A673 (cell line): ENCODE measurements around the gene CHD5. TPM values are rescaled to one million over a fixed set of nuclear protein-coding genes. Genes with fewer than 3 reads are reported as not detected.

Experiments
- BruUV-seq: library from RNA; stranded (reverse); fragments of 400-500 nt; replicated peaks from 2 replicates; lab custom pipeline; 2021; lab: Mats Ljungman, UMichigan
- CTCF ChIA-PET: fragments of 300-600 bp; sonication (Branson Sonifier 250); formaldehyde crosslinking; loops from one replicate; lab custom pipeline; 2022; ENCODE audit warnings: antibody characterized with exemption; lab: Charles Lee
- POLR2A ChIA-PET: fragments of 300-600 bp; sonication (Branson Sonifier 250); formaldehyde crosslinking; loops from one replicate; lab custom pipeline; 2022; ENCODE audit warnings: antibody characterized with exemption; ENCODE audit not compliant: low non-redundant PET; lab: Charles Lee
- DNase-seq: peaks from one replicate; pipeline ENCODE4 v3.0.0-alpha.2; 2015; ENCODE audit warnings: low spot score
- H3K27ac ChIP-seq: fragments of 200-600 bp; sonication (generic); 2 replicates; pipeline ENCODE4 v1.5.1; 2016; ENCODE audit warnings: mixed run types, low read depth, mild to moderate bottlenecking, mixed read lengths, antibody characterized with exemption, low read length; ENCODE audit not compliant: poor library complexity, severe bottlenecking
- H3K27me3 ChIP-seq: fragments of 200-600 bp; sonication (generic); replicated peaks from 2 replicates; pipeline ENCODE4 v1.6.1; 2017; ENCODE audit warnings: mixed run types, low read depth, mild to moderate bottlenecking, mixed read lengths, antibody characterized with exemption, low read length; ENCODE audit not compliant: insufficient read depth, poor library complexity
- H3K36me3 ChIP-seq: fragments of 200-600 bp; sonication (generic); 2 replicates; pipeline ENCODE4 v1.6.1; 2016; ENCODE audit warnings: mixed run types, mild to moderate bottlenecking, mixed read lengths, antibody characterized with exemption, low read length; ENCODE audit not compliant: insufficient read depth, poor library complexity, severe bottlenecking
- H3K4me1 ChIP-seq: fragments of 200-600 bp; sonication (generic); 2 replicates; pipeline ENCODE4 v1.6.1; 2017; ENCODE audit warnings: mixed run types, mild to moderate bottlenecking, mixed read lengths, antibody characterized with exemption, low read length; ENCODE audit not compliant: insufficient read depth, poor library complexity, severe bottlenecking
- H3K4me3 ChIP-seq: fragments of 200-600 bp; sonication (generic); 2 replicates; pipeline ENCODE4 v1.5.1; 2016; ENCODE audit warnings: low read depth, mixed run types, mild to moderate bottlenecking, mixed read lengths, low read length; ENCODE audit not compliant: poor library complexity, severe bottlenecking
- H3K9me3 ChIP-seq: fragments of 200-600 bp; sonication (generic); 2 replicates; pipeline ENCODE4 v1.6.1; 2016; ENCODE audit warnings: mixed run types, low read depth, mild to moderate bottlenecking, mixed read lengths, antibody characterized with exemption, low read length; ENCODE audit not compliant: poor library complexity, severe bottlenecking
- EZH2 ChIP-seq: fragments of 200-600 bp; sonication (generic); IDR thresholded peaks from 2 replicates; pipeline ENCODE4 v1.6.1; 2017; ENCODE audit warnings: borderline replicate concordance, low read depth, mild to moderate bottlenecking, mixed read lengths, antibody characterized with exemption, low read length; ENCODE audit not compliant: poor library complexity, severe bottlenecking
- intact Hi-C: fragments of 100-400 bp; cut with micrococcal nuclease; formaldehyde crosslinking; loops from one replicate; pipeline ENCODE4 v1.10.0; 2022; ENCODE audit not compliant: unreplicated experiment
- total RNA-seq: library from RNA; stranded (reverse); gene quantifications from 2 replicates; pipeline ENCODE4 v1.2.3, GENCODE V29; 2021
- TF ChIP-seq, protein P1 (sequence below): fragments of 300-800, 200-600 bp; sonication (generic); conservative IDR thresholded peaks from 2 replicates; pipeline ENCODE4 v1.5.1; 2017; ENCODE audit warnings: low read depth, mild to moderate bottlenecking, antibody characterized with exemption, low read length, moderate library complexity, mixed read lengths

CHD5 gene
- total RNA-seq, 1 experiment from 2014 or later, result 0.58 TPM

GRCh38 chr1:6206520-6206855 lies 26.4 kb upstream of the CHD5 start:
- H3K9me3 ChIP-seq, result no peaks in the 10 kb centered on the region
- POLR2A ChIA-PET, result interaction anchor here (0.5 kb wide), 1 partner anchor 8 kb away, joined by 9 read pairs; no protein-coding TSS in a partner anchor
- no TSS peak for BruUV-seq
- no peaks in the 10 kb centered on the region for H3K36me3 ChIP-seq
- peaks cover 21% of the 10 kb centered on the region for H3K4me1 ChIP-seq
- no peaks in the 10 kb centered on the region for H3K27me3 ChIP-seq
- CTCF ChIA-PET, result interaction anchor here (0.6 to 1.3 kb wide), 4 partner anchors 21 to 672 kb away, joined by 3 to 7 read pairs (median 4); no protein-coding TSS in a partner anchor
- no peak for DNase-seq
- peak overlapping the region; percentile 44 for H3K4me3 ChIP-seq
- TF ChIP-seq, protein P1, sequence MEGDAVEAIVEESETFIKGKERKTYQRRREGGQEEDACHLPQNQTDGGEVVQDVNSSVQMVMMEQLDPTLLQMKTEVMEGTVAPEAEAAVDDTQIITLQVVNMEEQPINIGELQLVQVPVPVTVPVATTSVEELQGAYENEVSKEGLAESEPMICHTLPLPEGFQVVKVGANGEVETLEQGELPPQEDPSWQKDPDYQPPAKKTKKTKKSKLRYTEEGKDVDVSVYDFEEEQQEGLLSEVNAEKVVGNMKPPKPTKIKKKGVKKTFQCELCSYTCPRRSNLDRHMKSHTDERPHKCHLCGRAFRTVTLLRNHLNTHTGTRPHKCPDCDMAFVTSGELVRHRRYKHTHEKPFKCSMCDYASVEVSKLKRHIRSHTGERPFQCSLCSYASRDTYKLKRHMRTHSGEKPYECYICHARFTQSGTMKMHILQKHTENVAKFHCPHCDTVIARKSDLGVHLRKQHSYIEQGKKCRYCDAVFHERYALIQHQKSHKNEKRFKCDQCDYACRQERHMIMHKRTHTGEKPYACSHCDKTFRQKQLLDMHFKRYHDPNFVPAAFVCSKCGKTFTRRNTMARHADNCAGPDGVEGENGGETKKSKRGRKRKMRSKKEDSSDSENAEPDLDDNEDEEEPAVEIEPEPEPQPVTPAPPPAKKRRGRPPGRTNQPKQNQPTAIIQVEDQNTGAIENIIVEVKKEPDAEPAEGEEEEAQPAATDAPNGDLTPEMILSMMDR, result no peak
- TF ChIP-seq EZH2, result no peak
- intact Hi-C loops, result no loop called here
- H3K27ac ChIP-seq, result no peak overlapping the region

- Histone ChIP-seq H3K4me3 (peak within 1 kb of the TSS; percentile 44), H3K27me3 (no peaks in the 10 kb centered on the region), H3K36me3 (no peaks in the 10 kb centered on the region), H3K27ac (no peak within 1 kb of the TSS), H3K4me1 (peaks cover 21% of the 10 kb centered on the region), H3K9me3 (no peaks in the 10 kb centered on the region)
- DNase-seq, result peak; percentile 61
- BruUV-seq, result no TSS peak
- ChIA-PET POLR2A (no interaction called here), CTCF (interaction anchor here (0.6 to 1.3 kb wide), 3 partner anchors 20 to 274 kb away, joined by 3 to 7 read pairs (median 4); no protein-coding TSS in a partner anchor)
- TF ChIP-seq EZH2, result no peak
- TF ChIP-seq, protein P1, result no peak
- intact Hi-C loops, result no loop called here
These were observed 25.9 kb upstream of the CHD5 start, which contains the start of gene RNF207 for GRCh38 chr1:6205849-6206519. RNF207 (plus strand) TSS chr1:6206119; CDS start chr1:6206536, 417 bp downstream.

DNA sequence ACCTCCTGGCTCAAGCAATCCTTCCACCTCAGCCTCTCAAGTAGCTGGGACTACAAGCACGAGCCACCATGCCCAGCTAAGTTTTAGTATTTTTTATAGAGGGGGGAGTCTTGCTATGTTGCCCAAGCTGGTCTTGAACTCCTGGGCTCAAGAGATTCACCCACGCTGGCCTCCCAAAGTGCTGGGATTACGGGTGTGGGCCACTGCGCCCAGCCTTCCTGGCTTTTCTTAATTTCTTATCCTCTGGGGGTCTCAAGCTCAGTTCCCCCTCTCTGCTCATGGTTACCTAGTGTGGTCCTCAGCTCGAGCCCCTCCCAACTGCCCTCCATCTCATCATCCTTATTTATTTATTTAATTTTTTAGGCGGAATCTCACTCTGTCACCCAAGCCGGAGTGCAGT lies 22.1 kb upstream of the CHD5 start:
- Histone ChIP-seq H3K27ac (no peak overlapping the region), H3K27me3 (no peaks in the 10 kb centered on the region), H3K4me3 (no peak overlapping the region), H3K4me1 (peaks cover 18% of the 10 kb centered on the region), H3K36me3 (peaks cover 5% of the 10 kb centered on the region), H3K9me3 (no peaks in the 10 kb centered on the region)
- ChIA-PET CTCF (interaction anchor here (1.2 kb wide), 1 partner anchor 15 kb away, joined by 8 read pairs; no protein-coding TSS in a partner anchor), POLR2A (no interaction called here)
- intact Hi-C loops, result no loop called here
- no peak for DNase-seq
- TF ChIP-seq EZH2, result no peak
- TF ChIP-seq, protein P1, result no peak
- no TSS peak for BruUV-seq
